Activated naive CD4-positive, alpha-beta T cell treated with Interleukin-2 at 50 U/mL for 16 hours (primary cell): ENCODE data around the gene TEX51.

Experiments
- DNase-seq: peaks from one replicate; pipeline ENCODE4 v3.0.0-alpha.2; 2020

The TEX51 gene

GRCh38 chr2:126894082-126894481 lies 4.6 kb upstream of the TEX51 start:
- no peak for DNase-seq

GRCh38 chr2:126894585-126895182 lies 4.0 kb upstream of the TEX51 start:
- no peak for DNase-seq

- DNase-seq, result no peak
These were observed 3.4 kb upstream of the TEX51 start for GRCh38 chr2:126895336-126895735.

GRCh38 chr2:126896471-126896870 lies 2.2 kb upstream of the TEX51 start:
- no peak for DNase-seq

- no peak for DNase-seq
These were observed 1.0 kb downstream of the TEX51 start for GRCh38 chr2:126899616-126900185.

GRCh38 chr2:126900646-126901319 lies 2.1 kb downstream of the TEX51 start:
- no peak for DNase-seq

GRCh38 chr2:126901459-126901858 lies 2.8 kb downstream of the TEX51 start:
- no peak for DNase-seq

GRCh38 chr2:126902152-126902835 lies 3.6 kb downstream of the TEX51 start:
- no peak for DNase-seq

- no peak for DNase-seq
These were observed 4.2 kb downstream of the TEX51 start for GRCh38 chr2:126902859-126903258.

GRCh38 chr2:126905991-126906390 lies 7.3 kb downstream of the TEX51 start:
- no peak for DNase-seq

- DNase-seq, result no peak
These were observed 8.1 kb downstream of the TEX51 start for GRCh38 chr2:126906781-126907180.

GRCh38 chr2:126907671-126908070 lies 9.0 kb downstream of the TEX51 start:
- no peak for DNase-seq

GRCh38 chr2:126908721-126909177 lies 10.1 kb downstream of the TEX51 start:
- no peak for DNase-seq

- no peak for DNase-seq
These were observed 10.7 kb downstream of the TEX51 start for GRCh38 chr2:126909366-126909765.

GRCh38 chr2:126909781-126910180 lies 11.1 kb downstream of the TEX51 start:
- DNase-seq, result no peak

- no peak for DNase-seq
These were observed 11.9 kb downstream of the TEX51 start for GRCh38 chr2:126910637-126911036.

GRCh38 chr2:126911111-126911796 lies 12.6 kb downstream of the TEX51 start:
- no peak for DNase-seq

GRCh38 chr2:126912201-126912600 lies 13.5 kb downstream of the TEX51 start:
- no peak for DNase-seq

- DNase-seq, result no peak
These were observed 14.6 kb downstream of the TEX51 start for GRCh38 chr2:126913329-126913728.

GRCh38 chr2:126913881-126914615 lies 15.4 kb downstream of the TEX51 start:
- no peak for DNase-seq

GRCh38 chr2:126914811-126915500 lies 16.3 kb downstream of the TEX51 start:
- no peak for DNase-seq

GRCh38 chr2:126915903-126916302 lies 17.2 kb downstream of the TEX51 start:
- no peak for DNase-seq
